ENCODE data around the gene PBLD.

The PBLD gene

DNA sequence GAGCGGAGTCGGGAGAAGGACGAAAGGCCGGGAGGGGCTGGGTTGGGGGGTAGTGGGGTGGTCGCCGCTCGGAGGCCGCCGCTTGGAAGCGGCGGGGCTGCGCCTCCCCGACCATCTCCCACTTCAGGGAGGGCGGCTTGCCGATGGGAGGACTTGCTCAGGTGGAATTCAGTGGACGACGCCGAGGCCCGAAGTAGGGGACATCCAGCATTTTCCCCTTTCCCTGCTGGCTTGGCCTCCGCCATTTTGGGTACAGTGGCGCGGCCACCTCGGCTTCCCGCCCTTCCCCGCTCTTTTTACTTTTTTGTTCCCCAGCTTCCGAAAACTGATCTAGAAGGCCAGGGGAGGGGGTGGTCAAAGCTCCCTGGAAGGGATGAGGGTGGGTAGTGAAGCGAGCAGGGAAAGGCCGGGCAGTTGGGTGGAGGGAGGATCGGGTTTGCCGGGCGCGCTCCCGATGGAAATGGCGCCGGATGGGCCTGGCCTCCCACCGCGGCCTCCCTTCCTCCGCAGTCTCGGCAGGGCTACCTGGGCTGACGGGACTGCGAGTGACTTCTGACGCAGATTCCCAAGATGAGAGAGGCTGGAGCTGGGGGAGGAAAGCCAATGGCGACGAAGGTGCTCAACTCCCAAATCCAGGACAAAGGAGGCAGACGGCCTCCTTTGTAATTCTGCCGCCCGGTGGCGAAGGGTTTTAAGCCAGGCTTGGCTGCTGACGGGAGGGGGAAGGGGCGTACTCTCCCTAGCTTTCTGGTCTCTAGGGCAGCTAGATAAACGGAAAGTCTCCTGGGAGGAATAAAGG lies at the start of gene PBLD:
TSS of gene PBLD (minus strand) at position 670 of the 799 bp plus-strand sequence. CDS start 26,084 bp downstream, outside the sequence.
- peak; percentile 47 for DNase-seq

DNA sequence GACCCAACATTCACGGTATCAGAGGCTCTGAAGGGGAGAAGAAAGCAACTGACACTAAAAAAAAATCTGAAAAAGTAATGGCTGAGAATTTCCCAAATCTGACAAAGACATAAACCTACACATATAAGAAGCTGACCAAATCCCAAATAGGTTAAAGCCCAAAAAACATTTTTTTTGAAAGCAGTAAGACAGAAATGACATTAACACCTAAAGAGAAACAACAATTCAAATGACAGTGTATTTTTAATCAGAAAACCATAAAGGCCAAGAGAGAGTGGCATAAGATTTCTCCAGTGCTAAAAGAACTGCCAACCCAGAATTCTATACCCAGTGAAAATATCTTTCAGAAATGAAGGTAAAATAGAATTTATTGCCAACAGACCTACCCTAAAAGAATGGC lies 38.9 kb upstream of the PBLD start:
- DNase-seq: no peak

DNA sequence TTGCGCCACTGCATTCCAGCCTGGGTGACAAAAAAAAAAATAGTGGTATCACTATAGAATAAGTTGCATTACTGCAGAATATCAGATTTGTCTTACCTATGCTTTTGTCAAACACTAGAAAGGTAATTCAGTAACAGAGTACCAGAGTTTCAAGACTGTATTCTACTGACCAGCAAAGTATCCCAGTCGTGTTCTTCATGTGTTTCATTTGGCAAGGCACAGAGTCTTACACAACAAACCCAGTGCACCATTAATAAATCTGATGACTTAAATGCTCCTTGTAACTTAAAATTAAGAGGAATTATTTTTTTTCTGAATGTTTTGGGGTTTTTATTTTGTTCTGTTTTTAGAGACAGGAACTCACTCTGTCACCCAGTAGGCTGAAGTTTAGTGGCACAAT lies 34.4 kb upstream of the PBLD start:
- DNase-seq: no peak

DNA sequence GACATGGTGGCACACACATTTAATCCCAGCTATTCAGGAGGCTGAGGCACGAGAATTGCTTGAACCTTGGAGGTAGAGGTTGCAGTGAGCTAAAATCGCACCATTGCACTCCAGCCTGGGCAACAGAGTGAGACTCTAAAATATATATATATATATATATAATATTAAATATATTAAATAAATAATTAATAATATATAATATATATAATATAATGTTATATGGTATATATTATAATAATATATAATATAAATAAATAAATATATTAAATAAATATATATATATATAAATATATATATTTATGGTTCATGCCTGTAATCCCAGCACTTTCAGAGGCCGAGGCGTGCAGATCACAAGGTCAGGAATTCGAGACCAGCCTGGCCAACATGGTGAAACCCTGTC lies 33.9 kb upstream of the PBLD start:
- DNase-seq: no peak

DNA sequence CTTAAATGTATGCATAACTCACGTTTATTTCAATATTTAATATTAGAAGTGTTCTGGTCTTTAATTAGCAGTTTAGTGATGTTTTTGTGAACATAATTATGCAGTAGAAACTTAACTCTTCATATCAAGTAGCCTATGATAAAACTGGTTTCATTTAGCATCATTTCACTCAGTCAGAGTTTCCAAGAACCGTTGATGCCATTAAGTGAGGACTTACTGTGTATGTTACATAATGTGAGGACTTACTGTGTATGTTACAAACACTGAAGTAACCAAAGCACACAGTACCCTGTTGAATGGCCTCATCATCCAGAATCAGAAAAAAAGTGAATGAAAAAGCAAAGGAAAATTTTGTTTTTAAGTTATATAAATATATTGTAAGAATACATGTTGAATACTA lies 32.9 kb upstream of the PBLD start:
- no peak for DNase-seq

DNA sequence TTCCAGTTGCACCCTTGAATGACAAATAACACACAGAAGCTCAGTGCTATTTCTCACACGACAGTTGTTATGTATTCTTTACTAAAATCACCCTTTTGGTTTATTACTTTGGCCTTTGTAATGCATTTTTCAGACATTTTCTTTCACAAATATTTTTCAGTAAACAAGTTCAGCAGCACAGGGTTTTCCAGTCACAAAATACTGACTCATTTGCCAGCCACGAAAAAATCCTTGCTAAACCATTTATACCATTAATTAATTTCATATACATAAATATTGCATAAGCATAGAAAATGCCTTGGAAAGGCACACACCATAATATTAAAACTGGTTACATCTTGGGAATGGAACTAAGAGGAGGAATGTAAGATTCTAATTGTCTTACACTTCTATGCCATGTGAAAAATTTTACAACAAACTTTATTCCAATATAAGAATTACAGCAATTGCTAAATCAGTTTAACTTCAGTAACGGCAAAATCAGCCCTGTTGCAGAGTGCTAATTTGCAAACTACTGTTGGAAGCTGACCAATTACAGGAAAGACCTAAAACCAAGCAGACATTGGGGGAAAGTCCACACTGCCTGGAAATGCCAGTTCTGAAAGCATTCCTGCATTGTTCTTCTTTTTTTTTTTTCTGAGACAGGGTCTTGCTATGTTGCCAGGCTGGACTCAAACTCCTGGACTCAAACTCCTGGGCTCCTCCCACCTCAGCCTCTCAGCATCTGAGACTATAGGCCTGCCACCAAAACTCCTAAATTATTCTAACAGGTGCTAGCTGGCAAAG lies 31.6 kb upstream of the PBLD start:
- no peak for DNase-seq

DNA sequence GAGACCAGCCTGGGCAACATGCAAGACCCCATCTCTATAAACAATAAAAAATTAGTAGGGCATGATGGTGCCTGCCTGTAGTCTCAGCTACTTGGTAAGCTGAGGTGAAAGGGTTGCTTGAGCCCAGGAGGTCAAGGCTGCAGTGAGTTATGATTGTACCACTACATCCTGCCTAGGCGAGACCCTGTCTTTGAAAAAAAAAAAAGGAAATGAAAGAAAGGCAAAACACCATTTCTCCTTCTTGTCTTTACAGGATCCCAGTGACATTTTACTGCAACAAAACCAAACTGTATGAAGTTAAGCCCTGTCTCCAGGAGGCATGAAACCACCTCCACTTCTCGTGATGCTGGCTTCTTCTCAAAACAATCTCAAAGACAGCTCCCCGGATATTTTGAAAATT lies 29.9 kb upstream of the PBLD start:
- no peak for DNase-seq

DNA sequence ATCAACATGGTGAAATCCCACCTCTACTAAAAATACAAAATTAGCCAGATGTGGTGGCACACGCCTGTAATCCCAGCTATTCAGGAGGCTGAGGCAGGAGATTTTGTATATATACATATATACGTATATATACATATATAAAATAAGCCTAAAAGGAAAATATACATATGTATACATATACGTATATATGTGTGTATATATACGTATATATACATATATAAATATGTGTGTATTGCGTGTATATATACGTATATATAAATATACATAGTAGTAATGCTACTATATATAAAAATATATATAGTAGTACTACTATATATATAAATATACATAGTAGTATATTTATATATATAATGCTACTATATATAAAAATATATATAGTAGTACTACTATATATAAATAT lies 26.5 kb upstream of the PBLD start:
- DNase-seq: no peak

DNA sequence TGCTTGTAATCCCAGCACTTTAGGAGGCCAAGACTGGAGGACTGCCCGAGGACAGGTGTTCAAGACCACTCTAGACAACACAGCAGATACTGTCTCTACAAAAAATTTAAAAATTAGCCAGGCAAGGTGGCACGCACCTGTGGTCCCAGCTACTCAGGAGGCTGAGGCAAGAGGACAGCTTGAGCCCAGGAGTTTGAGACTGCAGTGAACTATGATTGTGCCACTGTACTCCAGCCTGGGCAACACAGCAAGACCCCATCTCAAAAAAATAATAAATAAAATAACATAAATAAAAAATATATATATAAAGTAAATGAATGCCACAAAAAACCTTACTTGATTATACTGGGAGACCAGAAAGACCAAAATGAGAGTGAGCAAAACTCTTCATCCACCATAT lies 20.8 kb upstream of the PBLD start:
- DNase-seq: no peak

DNA sequence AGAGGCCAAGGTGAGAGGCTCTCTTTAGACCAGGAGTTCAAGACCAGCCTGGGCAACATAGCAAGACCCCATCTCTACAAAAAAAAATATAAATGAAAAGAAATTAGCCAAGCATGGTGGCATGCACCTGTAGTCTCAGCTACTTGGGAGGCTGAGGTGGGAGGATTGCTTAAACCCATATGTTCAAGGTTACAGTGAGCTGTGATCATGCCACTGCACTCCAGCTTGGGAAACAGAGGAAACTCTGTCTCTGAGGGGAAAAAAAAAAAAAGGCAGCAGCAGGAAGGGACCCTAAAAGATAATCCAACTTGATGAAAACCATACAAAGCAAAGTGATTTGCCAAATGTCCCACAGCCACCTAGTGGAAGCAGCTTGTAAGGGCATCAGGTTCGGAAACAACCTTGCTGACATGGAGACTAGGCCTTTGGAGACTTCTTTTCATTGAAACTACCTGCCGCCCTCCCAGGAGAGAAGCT lies 15.6 kb upstream of the PBLD start:
- DNase-seq: peak; percentile 18

DNA sequence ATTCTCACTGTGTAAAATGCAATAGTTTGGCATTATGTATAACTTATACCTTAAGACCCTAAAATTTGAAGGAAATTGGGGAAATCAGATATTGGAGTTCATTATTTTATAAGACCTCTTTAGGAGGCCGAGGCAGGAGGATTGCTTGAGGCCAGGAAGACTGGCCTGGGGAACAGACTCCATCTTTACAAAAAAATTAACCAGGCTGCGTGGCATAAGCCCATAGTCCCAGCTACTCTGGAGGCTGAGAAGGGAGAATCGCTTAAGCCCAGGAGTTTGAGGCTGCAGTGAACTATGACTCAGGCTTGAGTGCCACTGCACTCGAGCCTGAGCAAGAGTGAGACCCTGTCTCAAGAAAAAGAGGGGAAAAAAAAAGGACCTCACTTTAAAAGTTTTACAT lies 14.0 kb upstream of the PBLD start:
- no peak for DNase-seq

DNA sequence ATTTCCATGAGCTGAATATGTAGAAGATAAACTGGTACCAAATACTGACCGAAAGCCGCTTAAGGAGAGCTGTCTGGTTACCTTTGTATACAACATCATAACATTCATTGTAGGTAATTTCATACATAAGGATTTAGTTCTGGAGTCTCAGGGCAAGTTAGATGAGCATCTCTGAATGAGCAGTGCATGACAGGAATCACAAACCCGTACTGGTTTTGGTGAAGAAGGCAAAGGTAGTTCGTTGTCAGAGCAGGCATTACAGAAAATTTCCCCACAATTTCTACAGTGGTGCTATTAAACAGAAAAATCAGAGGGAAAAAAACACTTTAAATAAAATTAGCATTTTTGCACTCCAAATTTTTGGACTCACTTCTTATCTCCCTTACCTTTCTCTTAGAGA lies 12.9 kb upstream of the PBLD start:
- DNase-seq: no peak

DNA sequence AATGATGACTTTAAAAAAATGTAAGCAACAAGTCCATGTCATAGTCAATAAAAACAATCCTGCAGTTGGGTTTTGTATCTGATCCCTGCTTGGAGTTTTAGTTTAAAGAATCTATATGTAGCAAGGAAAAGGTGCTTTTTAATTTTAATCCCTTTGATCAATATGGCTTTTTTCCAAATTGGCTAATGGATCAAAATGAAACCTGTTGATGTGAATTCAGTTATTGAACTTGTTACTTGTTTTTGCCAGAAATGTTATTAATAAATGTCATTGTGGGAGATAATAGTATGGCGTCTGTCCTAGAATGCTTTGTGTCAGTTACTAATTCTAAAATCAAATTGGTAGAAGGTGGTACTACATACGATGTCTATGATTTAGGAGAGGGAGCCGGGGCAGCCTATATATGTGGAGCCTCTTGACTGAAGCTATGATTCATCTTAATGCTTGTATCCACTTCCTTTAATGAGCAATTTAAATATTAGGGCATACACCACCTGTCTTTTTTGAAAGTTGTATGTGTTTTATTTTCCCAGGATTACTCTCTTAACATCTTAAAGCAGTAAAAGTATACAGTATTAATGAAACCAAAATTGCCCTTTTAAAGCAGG lies 10.3 kb upstream of the PBLD start:
- no peak for DNase-seq

DNA sequence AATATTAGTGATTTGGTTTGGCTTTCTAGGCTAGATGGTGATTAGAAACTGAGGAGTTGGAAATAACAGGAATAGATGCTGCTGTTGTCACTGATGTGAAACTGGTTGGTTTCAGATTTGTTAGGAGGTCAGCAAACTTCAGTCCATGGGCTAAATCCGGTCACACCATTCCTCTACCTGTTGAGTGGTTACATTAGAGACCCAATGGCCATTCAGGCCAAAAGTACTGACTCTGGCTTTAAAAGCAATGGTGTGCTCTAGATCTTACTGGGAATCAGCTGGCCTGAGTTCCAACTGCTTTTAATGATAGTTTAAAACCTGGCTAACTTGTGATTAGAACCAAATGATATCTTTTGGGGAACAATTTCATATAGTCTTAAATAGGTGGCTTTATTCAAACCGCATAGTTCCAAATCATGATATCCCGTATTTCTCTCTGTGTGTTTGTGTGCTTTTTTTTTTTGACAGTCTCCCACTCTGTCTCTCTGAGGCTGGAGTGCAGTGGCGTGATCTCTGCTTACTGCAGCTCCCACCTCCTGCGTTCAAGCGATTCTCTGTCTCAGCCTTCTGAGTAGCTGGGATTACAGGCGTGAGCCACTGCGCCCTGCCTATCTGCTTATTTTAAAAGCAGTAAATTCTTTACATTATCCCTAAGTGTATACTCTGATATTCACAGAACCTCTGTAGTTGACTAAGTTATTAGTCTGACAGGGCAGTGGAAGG lies 7.8 kb upstream of the PBLD start:
- DNase-seq: no peak

DNA sequence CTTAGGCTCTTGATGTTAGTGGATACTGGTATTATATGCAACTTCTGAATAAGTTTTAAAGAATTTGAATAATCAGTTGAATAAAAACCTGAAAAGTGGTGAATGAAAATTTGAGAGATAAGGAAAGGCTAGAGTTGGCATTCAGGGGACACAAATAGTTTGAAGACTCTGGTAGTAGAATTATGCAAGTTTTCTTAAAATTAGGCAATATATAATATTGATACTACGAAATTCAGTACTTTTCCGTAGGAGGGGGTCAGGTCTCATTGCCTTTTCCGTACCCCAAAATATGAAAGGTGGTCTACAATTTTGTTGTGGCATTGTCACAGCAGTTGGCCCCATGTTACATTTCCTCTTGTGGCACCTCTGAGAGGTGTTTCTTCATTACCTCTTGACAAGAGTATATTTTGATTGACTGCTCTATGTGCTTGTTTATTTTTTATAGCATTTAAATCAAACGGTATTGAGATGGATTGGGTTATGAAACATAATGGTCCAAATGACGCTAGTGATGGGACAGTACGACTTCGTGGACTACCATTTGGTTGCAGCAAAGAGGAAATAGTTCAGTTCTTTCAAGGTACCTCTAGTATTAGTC lies 4.1 kb upstream of the PBLD start:
- no peak for DNase-seq

DNA sequence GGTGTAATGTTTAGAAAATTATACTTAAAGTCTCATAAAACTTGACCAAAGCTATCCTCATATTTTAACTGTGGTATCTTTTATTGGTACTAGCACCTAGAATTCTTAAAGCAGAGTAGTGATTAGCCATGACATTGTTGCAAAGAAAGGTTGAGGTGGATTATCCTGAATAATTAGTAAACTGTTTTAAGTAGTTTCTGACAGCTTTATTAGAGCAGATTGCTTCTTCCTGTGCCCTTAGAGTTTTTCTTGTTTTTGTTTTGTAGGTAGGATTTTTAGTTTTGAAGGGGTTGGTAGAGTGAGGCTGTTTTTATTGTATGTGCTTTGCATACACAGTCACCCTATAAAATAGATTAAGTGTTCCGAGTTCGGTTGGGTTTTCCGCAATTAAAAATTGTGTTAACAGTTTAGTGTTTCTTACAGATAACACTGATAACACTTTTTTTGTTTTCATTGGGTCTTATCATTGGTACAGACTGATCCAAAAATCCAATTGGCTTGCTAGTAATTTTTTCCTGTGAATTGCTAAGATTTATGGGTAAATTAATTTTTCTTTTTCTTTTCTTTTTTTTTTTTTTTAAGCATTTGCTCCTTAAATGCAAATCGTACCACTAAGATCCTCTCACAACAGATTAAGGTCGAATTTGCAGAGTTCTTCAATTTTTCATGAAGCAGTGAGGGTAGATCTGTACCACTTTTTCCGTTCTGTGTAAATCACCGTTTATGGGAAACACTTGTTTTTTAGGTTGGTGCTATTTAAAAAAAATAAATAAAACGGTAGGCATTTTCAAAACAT lies 2.1 kb upstream of the PBLD start:
- no peak for DNase-seq

DNA sequence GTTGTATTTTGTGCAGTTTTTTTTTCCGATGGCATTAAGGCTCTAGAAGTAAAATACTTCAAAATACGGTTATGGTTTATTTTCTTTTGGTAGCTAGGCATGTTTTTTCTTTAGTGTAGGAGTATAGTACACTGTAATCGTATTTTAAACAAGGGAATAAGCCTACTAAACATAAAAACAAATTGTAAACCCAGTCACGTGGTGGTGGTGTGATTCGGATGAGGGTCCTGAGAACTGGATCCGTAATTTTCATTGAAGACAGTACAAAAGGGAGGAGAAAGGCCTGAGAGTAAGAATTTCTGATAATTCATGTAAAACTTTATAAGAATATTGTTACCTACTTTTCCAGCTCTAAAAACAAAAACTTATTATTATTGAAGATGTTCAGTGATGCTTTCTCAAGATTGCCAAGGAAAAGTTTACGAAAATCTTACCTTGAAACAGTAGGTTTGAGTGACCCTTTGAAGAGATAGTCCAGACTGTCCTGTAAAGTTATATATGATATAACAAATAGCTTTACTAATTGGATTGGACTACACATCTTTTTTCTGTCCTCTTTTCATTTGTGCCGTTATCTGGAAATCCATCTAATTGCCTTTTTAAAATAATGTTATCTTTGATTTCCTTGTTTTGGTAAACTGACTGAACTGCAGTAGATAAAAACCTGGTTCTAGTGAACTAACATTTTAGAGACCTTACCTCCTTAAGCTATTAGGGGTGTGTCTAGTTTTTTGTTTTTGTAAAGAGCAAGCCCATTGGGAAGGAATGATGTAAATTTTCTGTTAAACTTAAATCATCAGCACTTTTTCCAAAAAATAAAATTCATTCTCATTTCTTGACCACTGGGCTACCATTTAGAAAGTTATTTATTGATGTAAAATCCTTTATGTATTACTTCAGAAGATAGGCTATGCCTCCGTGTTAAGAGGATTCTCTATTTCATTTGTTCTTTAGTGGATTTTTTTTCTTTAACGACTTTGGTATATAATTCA lies 1.0 kb upstream of the PBLD start:
- DNase-seq: no peak

DNA sequence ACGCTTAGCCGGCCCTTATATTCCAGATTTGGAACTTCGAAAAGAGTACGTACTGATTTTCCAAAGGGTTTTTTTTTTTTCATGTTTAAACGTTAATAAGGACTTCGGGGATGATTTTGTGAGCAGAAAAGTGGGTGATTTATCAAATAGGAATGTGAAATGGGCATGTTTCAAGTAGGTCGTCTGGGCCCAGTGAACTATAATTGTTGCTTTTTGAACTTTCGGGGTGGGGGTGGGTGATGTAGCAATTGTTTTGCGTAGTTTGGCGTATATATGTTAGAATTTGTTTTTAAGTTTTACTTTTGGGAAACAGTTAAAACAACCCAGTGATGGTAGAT lies 299 bp upstream of the PBLD start:
- DNase-seq: no peak

DNA sequence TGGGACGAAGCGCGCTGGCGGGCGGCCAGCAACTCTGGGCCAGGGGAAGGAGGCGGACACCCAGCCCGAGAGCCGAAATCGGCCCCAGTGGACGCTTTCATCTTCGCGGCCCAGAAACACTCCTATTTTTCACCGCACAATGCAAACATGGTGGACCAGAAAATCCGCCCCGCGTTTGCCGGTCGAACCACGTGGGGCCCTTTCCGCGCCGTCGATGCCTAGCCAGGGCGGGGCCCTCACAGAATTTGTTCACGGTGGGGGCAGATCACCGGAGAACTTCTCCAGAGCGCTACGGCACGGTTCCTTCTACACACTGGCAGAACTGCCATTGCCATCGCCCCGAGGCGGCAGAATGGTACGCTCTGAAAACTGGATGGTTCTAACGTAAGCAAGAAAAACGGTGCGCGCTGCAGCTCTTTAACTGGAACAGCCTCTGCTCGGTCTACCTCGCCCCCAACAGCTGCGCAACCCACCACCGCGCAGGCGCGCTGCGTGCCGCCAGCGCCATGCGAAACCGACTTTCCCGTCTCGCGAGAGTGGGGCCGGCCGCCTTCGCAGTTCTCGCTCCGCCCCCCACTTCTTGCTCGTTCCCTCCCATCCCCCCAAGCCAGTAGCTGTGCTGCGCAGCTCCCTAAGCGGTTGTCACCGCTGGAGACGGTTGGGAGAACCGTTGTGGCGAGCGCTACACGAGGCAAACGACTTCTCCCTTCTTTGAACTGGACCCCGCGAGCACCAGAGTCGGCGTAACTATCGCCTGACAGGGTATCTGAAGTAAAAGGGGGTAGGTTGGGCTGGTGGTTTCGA lies 1.1 kb downstream of the PBLD start, which contains the start of gene HNRNPH3:
TSS of gene HNRNPH3 (plus strand) at position 610 of the 804 bp plus-strand sequence. CDS start 5,158 bp downstream, outside the sequence.
- DNase-seq: peak; percentile 98
